HG03521 (cell line): ENCODE measurements around the gene RTL10.

Experiments used
- ATAC-seq: cut with Tn5 transposase; IDR thresholded peaks from one replicate; pipeline ENCODE4 v1.9.1; 2021; ENCODE audit warnings: mild to moderate bottlenecking, moderate library complexity; ENCODE audit not compliant: unreplicated experiment

Gene RTL10

GRCh38 chr22:19866665-19867009 is 12.0 kb upstream of the RTL10 start:
- no peak for ATAC-seq

GRCh38 chr22:19865141-19865829 is 10.6 kb upstream of the RTL10 start:
- no peak for ATAC-seq

GRCh38 chr22:19864538-19865106 is 9.9 kb upstream of the RTL10 start:
- no peak for ATAC-seq

GRCh38 chr22:19863571-19863970 is 8.9 kb upstream of the RTL10 start:
- ATAC-seq: no peak

GRCh38 chr22:19862619-19863246 is 8.1 kb upstream of the RTL10 start:
- ATAC-seq: no peak

GRCh38 chr22:19859861-19860510 is 5.3 kb upstream of the RTL10 start:
- no peak for ATAC-seq

GRCh38 chr22:19857382-19857781 is 2.7 kb upstream of the RTL10 start:
- ATAC-seq: no peak

GRCh38 chr22:19855504-19856409 is 1.1 kb upstream of the RTL10 start:
- peak; percentile 5 for ATAC-seq

- no peak for ATAC-seq
Observed at GRCh38 chr22:19853879-19854777, 546 bp downstream of the RTL10 start.

GRCh38 chr22:19853058-19853878 is 1.4 kb downstream of the RTL10 start:
- no peak for ATAC-seq

GRCh38 chr22:19852177-19852781 is 2.4 kb downstream of the RTL10 start:
- no peak for ATAC-seq

GRCh38 chr22:19851291-19852176 is 3.1 kb downstream of the RTL10 start:
- no peak for ATAC-seq

GRCh38 chr22:19850763-19851109 is 3.9 kb downstream of the RTL10 start:
- ATAC-seq: no peak

- no peak for ATAC-seq
Observed at GRCh38 chr22:19849835-19850762, 4.6 kb downstream of the RTL10 start.

- ATAC-seq: no peak
Observed at GRCh38 chr22:19848298-19849224, 6.1 kb downstream of the RTL10 start.

- ATAC-seq: no peak
Observed at GRCh38 chr22:19847345-19847632, 7.4 kb downstream of the RTL10 start.
